Iris pigment epithelial cell (primary cell): Measurements from ENCODE around the gene VMP1.
"Not testable (repeated sequence)": the region's sequence is repeated elsewhere in the genome, so short reads cannot be mapped to it uniquely, and the experiment has no call there.

ENCODE experiments used
- DNase-seq: peaks from one replicate; pipeline ENCODE4 v3.0.0-alpha.2; 2011; ENCODE audit warnings: low read depth

Gene VMP1

GRCh38 chr17:59841091-59841881, 133.8 kb downstream of the VMP1 start:
- peak; percentile 52 for DNase-seq

- not testable (repeated sequence) for DNase-seq
Observed at GRCh38 chr17:59841882-59842263, 134.4 kb downstream of the VMP1 start.

- DNase-seq: peak; percentile 95
Observed at GRCh38 chr17:59842901-59843652, 135.6 kb downstream of the VMP1 start.

GRCh38 chr17:59844884-59845594, 137.6 kb downstream of the VMP1 start:
- DNase-seq: peak; percentile 71

GRCh38 chr17:59845595-59846393, 138.3 kb downstream of the VMP1 start:
- peak; percentile 90 for DNase-seq

GRCh38 chr17:59846394-59847165, 139.1 kb downstream of the VMP1 start:
- DNase-seq: peak; percentile 87

- DNase-seq: no peak
Observed at GRCh38 chr17:59848385-59848668, 140.9 kb downstream of the VMP1 start.

- peak; percentile 90 for DNase-seq
Observed at GRCh38 chr17:59848778-59849177, 141.3 kb downstream of the VMP1 start.

- DNase-seq: not testable (repeated sequence)
Observed at GRCh38 chr17:59850311-59850710, 142.9 kb downstream of the VMP1 start.

- DNase-seq: peak; percentile 97
Observed at GRCh38 chr17:59851439-59852375, 144.3 kb downstream of the VMP1 start.

- DNase-seq: not testable (repeated sequence)
Observed at GRCh38 chr17:59852847-59853167, 145.4 kb downstream of the VMP1 start.

- peak; percentile 97 for DNase-seq
Observed at GRCh38 chr17:59853168-59853918, 145.9 kb downstream of the VMP1 start.

GRCh38 chr17:59853919-59854729, 146.7 kb downstream of the VMP1 start:
- not testable (repeated sequence) for DNase-seq

- DNase-seq: no peak
Observed at GRCh38 chr17:59856859-59857794, 149.7 kb downstream of the VMP1 start.

GRCh38 chr17:59858167-59858816, 150.8 kb downstream of the VMP1 start:
- DNase-seq: no peak

- no peak for DNase-seq
Observed at GRCh38 chr17:59858932-59859331, 151.5 kb downstream of the VMP1 start.

- peak; percentile 67 for DNase-seq
Observed at GRCh38 chr17:59859444-59860025, 152.1 kb downstream of the VMP1 start.
